ENCODE data around the gene SLC5A7.

- TF ChIP-seq CTCF (IDR thresholded peaks at IDR 0.05) = no peak
- TF ChIP-seq EZH2phosphoT487 (IDR thresholded peaks at IDR 0.05) = no peak
Observed at GRCh38 chr2:108022628-108023027, 36.3 kb downstream of the SLC5A7 start.
